Upper lobe of left lung (tissue), 4 donors: ENCODE results near the gene GCG.

Experiments
- EP300 ChIP-seq, 4 donors: sonication (generic); formaldehyde crosslinking; IDR thresholded peaks; one replicate each; pipeline ENCODE4 v1.5.1; 2017; ENCODE audit warnings: antibody characterized with exemption in 4 of 4, control low read depth in 2 of 4
- POLR2A ChIP-seq, 4 donors: fragments of 450-650 bp; IDR thresholded peaks; one replicate each; pipeline ENCODE4 v1.5.1; 2016 to 2017; ENCODE audit warnings: antibody characterized with exemption in 4 of 4, mild to moderate bottlenecking in 2 of 4
- POLR2AphosphoS5 ChIP-seq, 2 donors: sonication (generic); formaldehyde crosslinking; IDR thresholded peaks; one replicate each; pipeline ENCODE4 v1.5.1; 2017; ENCODE audit warnings: antibody characterized with exemption in 2 of 2
- TF ChIP-seq, protein P1 (sequence below), 6 experiments: fragments of 450-650 bp in 4 of 6; fragments of 200-600 bp in 2 of 6; sonication (generic) in 2 of 6; IDR thresholded peaks; one replicate each; pipeline ENCODE4 v1.5.1; 2016 to 2019; ENCODE audit warnings: antibody characterized with exemption in 6 of 6

DNA sequence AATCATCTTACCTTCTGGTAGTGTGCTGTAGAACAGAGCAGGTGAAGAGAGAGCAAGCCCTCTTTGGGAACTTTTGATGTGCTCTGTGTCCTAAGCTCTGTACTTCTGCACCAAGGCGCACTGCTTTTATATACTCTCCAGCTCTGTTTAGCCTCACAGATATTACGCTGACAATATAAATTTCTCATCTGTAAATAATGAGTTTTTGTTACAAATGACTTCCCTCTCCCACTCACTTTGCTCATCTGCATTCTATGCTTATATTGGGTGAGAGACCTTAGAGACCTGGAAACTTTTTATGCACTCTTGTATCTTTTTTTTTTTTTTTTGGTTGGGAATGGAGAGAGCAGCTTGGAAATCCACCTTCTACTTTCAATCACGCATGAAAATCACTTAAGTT, at the start of gene GCG:
- TF ChIP-seq, protein P1, sequence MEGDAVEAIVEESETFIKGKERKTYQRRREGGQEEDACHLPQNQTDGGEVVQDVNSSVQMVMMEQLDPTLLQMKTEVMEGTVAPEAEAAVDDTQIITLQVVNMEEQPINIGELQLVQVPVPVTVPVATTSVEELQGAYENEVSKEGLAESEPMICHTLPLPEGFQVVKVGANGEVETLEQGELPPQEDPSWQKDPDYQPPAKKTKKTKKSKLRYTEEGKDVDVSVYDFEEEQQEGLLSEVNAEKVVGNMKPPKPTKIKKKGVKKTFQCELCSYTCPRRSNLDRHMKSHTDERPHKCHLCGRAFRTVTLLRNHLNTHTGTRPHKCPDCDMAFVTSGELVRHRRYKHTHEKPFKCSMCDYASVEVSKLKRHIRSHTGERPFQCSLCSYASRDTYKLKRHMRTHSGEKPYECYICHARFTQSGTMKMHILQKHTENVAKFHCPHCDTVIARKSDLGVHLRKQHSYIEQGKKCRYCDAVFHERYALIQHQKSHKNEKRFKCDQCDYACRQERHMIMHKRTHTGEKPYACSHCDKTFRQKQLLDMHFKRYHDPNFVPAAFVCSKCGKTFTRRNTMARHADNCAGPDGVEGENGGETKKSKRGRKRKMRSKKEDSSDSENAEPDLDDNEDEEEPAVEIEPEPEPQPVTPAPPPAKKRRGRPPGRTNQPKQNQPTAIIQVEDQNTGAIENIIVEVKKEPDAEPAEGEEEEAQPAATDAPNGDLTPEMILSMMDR (IDR thresholded peaks at IDR 0.05): no peak
- TF ChIP-seq EP300 (IDR thresholded peaks at IDR 0.05) (no peak), POLR2AphosphoS5 (IDR thresholded peaks at IDR 0.05) (no peak), POLR2A (IDR thresholded peaks at IDR 0.05) (no peak)
